DMS153 (cell line): ENCODE results near the gene CNN2.
A peak's percentile ranks its signal among the peaks of the same experiment; 100 is the strongest.

Experiments used
- DNase-seq: peaks from one replicate; lab custom pipeline; 2025; lab: John Stamatoyannopoulos, UW

The CNN2 gene

DNA sequence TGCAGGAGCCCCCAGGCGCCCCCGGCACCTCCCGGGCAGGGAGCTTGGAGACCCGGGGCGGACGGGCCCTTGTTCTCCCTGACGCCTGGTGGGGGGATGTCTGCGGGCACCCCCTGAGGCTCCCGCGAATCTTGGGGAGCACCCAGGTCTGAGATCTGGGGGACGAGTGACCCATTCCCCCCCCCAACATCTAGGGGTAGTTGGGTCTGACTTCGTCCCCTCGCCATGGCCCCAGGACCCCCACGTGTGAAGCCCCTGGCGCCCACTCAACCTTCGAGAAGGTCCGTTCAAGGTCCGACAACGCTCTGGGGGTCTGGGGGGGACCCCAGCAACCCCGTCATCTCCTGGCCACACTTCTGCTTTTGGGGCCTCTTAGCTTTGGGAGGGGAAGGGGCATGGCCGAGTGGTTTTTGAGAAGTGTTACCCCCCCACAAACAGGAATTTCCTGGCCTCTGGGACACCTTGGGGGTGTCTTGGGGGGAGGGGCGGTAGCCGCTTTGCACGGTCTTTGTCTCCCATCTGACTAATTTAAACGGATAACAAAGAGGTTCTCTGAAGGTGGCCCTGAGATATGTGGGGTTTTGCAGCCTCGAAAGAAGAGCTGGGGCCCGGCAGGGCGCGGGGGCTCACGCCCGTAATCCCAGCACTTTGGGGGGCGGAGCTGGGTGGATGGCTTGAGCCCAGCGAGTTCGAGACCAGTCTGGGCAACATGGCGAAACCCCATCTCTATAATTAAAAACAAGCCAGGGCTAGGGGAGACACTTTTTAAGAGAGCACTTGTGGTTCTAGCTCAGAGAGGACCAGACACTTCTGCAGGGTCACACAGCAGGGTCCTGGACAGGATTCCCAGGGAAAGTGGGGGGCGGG, 608 bp downstream of the CNN2 start:
- DNase-seq: no peak

DNA sequence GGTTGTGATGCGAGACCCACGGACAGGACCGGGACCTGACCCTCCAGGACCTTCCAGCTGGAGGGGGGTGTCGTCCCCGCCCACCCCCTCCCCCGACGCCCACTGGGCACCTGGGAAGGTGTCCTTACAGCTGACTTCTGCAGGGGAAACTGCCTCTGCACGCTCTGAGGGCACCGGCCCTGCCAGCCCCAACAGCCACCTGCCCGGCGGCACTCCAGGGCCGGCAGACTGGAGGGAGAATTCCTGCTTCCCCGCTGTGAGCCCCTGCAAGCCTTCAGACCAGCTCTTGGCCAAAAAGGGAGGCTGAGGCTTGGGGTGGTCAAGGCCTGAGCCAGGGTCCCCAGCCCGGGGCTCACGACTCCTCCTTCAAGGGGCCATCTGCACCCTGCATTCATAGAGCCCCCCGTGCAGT, 1.2 kb downstream of the CNN2 start:
- DNase-seq: no peak

DNA sequence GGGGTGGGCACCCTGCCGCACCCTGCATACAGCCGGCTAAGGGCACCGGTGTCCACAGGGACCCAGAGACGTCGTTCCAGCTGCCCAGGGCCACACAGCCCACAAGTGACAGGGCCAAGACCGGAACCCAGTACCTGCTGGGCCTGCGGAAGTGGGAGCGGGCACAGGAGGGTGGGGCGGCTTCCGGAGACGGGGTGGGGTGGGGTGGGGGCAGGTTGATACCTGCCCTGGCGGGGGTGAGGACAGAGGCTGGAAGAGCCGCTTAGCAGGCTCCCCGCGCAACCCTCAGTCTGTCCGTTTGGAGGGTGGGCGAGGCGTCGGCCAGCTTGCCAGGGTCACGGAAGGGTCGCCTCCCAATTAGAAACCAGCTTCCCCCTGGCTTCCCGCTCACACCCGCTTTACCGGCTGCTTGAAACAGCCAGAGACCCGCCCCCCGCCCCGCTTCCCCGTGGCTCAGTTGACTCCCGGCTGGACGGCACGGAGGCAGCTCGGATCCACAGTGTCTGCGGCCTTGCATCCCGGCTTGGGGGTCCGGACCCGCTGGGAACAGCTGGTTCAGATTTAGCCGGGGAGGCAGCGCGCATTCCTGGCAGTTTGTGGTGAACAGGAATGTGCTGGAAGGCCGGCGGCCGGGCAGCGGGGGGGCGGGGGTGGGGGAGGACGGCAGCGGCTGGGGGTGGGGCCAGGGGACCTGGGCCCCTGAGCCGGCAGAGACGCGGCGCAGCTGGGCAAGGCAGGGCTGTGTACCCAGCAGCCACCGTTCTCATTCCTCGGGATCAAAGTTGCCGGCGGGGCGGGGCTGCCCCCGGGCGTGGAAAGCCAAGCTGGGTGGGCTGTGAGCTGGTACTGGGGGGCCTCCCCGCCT, 1.9 kb downstream of the CNN2 start:
- DNase-seq: peak; percentile 0

DNA sequence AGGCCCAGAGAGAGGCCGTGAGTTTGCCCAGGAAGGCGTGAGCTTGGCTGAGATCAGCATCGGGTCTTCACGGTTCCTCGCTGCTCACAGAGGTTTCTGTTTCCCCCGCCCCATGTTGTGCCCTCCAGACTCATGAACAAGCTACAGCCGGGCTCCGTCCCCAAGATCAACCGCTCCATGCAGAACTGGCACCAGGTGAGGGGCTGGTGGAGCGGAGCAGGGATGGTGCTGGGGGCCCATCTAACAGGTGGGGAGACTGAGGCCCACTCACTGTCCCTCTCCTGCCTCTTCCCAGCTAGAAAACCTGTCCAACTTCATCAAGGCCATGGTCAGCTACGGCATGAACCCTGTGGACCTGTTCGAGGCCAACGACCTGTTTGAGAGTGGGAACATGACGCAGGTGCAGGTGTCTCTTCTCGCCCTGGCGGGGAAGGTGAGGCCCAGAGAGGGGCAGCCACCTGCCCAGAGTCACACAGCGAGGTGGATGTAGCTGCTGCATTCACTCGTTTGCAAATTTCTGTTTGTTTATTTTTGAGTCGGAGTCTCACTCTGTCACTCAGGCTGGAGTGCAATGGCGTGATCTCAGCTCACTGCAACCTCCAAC, 6.0 kb downstream of the CNN2 start:
- no peak for DNase-seq

DNA sequence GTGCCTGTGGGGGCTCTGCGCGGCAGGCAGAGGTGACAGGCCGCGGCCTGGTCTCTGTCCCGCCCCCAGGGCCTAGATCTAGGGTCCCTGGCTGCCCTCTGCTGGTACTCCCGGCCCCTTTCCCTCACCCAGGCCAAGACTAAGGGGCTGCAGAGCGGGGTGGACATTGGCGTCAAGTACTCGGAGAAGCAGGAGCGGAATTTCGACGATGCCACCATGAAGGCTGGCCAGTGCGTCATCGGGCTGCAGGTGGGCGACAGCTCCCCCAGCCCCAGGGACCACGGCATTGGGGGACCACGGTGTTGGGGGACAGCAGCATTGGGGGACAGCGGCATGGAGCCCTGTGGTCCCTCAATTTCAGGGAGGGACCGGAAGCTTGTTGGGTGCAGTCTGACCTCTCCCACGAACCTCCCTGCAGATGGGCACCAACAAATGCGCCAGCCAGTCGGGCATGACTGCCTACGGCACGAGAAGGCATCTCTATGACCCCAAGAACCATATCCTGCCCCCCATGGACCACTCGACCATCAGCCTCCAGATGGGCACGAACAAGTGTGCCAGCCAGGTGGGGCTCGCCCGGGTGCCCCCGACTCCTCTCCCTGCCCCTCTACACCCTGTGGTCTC, 9.7 kb downstream of the CNN2 start:
- DNase-seq: no peak

DNA sequence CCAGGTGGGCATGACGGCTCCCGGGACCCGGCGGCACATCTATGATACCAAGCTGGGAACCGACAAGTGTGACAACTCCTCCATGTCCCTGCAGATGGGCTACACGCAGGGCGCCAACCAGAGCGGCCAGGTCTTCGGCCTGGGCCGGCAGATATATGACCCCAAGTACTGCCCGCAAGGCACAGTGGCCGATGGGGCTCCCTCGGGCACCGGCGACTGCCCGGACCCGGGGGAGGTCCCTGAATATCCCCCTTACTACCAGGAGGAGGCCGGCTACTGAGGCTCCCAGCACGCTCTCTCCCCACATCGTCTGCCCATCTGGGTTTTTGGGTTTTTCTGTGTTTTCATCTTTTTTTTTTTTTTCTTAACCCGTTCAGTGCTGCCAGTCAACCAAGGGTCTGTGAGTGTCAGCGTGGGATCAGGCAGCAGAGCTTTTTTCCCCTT, 11.2 kb downstream of the CNN2 start:
- DNase-seq: no peak

DNA sequence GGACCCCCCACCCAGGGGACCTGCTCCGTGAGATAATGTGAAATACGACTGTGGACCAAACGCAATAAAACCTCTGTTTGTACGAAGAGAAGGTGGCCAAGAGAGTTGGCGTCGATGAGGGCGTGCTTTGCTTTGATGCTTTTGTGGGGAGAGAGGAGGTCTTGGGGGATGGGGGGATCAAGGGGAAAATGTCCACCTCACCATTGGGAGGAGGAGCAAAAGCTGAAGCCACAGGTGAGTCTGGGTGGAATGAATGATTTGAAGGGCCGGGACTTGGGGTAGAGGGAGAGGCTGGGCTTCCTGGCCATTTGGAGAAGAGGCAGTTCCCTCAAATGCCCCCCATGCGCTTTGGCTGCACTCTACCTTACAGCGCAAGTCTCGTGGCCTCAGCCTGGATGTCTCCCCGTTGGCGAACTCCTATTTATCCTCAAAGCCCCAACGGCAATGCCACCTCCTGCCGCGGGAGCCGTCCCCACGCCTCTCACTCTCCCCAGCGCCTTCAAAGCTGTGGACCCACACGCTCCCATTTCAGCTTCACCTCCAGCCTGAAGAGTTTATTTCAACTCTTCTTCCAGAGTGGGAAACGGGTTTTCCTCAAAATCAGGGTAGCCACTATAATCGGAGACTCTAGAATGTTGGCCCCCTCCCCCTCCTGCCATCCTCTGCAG, 12.7 kb downstream of the CNN2 start:
- no peak for DNase-seq

DNA sequence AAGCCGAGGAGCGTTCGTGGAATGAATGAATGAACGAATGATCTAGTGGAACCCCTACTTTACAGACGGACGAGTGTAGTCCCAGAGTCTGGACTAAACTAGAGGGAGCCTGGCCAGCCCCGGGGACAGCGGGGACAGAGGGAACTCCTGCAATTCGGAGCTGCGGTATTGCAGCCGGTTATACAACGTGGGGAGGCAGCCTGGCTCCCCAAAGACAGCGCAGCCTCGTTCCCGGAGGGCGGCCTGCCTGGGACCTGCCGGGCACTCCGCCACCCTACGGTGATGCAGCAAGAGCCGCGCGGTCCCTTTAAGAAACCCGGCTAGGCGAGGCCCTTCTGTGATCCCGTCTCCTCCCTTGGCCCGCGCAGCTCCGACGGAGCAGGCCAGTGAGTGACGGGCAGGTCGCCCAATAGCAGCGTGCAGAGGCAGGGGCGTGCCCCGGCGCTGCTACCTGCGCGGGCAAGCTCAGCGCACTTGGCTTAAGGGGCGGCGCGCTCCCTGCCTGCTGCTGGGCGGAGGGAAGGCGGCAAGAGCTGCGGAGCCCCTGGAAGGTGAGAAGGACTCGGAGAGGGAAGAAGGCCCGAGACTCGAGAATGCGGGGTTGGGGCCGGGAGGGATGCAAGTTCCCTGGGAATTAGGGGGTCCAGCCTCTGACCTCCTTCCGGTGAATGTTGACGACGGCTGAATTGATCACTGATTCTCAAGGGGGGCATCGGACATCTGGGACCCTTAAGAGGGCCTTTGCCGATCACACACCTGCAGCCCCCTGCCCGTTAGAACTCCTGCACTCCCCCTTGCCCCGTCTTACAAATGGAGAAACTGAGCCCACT, 13.5 kb downstream of the CNN2 start, which contains the start of gene ABCA7:
ABCA7 (plus strand) TSS at position 462 of the 830 bp plus-strand sequence. CDS start 1,255 bp downstream, outside the sequence.
- DNase-seq: peak; percentile 91

DNA sequence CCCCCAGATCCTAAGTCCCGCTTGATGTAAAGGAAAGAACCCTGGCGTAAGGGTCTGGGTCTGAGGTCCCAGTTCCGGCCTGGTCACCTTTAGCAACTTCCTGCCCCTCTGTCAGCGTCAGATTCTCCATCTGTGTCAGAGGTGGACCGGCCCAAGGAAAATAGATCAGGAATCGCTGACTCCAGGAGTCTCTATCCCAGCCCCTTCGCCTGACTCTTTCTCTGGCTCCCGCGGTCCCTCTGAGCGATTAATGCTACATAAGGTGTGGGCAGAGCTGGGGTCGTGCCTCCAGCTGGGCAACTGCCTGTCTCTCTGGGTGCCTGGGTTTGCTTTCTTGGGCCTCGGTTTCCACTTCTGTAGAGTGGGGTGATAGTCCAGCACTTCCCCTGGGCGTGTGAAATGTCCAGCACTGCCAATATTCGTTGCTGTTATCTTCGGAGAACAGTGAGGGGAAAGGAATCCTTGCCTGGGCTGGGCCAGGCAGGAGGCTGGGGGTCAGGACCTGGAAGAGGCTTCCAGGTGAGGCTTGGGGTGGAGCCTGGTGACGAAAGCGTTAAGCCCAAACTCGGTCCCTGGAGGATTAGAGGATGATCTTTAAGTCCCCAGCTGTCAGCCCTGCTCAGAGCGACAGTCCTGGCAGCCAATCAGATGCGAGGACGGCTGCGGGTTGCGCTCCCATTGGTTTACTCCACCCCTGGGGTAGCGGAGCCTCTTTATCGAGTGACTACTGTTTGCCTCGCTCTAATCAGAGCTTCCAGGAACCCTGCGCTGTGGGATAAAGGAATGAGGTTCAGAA, 14.3 kb downstream of the CNN2 start:
- DNase-seq: peak; percentile 68

DNA sequence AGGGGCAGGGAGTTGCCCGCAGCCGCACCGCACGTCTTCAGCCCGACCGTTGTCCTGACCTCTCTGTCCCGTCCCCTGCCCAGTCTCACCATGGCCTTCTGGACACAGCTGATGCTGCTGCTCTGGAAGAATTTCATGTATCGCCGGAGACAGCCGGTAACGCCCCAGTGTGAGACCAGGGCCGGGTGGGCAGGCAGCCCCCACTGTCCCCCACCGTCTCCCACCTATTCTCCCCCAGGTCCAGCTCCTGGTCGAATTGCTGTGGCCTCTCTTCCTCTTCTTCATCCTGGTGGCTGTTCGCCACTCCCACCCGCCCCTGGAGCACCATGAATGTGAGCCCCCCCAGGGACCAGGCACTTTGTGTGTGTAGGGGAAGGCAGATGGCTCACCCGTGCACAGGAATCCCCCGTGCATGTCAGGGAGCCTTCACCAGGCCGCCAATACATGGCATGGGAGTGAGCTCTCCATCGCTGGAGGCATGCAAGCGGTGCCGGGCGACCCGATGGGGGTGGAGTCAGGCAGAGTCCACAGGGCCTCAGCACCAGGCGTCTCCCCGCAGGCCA, 14.9 kb downstream of the CNN2 start:
- no peak for DNase-seq

DNA sequence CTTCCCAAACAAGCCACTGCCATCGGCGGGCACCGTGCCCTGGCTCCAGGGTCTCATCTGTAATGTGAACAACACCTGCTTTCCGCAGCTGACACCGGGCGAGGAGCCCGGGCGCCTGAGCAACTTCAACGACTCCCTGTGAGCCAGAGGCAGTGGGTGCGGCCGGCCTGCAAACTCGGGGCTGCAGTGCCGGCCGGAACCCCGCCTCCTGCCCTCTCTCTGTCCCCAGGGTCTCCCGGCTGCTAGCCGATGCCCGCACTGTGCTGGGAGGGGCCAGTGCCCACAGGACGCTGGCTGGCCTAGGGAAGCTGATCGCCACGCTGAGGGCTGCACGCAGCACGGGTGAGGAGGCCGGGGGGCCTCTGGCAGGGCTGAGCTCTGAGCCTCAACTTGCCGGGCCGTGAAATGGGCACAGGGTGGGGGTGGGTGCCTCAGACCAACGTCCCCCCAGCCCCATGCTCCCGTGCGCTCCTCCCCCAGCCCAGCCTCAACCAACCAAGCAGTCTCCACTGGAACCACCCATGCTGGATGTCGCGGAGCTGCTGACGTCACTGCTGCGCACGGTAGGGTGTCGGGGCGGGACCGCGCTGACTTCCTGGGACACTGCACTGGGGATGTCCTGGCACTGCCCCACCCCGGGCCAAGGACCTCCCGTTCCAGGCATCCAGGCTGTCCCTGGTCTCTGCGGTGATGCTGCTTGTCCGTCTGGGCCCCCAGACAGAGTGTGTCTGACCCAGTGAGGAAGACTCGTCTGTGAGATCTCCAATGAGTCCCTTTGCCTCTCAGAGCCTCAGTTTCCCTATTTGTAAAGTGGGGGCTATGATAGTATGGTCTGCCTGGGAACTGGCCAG, 15.7 kb downstream of the CNN2 start:
- no peak for DNase-seq

DNA sequence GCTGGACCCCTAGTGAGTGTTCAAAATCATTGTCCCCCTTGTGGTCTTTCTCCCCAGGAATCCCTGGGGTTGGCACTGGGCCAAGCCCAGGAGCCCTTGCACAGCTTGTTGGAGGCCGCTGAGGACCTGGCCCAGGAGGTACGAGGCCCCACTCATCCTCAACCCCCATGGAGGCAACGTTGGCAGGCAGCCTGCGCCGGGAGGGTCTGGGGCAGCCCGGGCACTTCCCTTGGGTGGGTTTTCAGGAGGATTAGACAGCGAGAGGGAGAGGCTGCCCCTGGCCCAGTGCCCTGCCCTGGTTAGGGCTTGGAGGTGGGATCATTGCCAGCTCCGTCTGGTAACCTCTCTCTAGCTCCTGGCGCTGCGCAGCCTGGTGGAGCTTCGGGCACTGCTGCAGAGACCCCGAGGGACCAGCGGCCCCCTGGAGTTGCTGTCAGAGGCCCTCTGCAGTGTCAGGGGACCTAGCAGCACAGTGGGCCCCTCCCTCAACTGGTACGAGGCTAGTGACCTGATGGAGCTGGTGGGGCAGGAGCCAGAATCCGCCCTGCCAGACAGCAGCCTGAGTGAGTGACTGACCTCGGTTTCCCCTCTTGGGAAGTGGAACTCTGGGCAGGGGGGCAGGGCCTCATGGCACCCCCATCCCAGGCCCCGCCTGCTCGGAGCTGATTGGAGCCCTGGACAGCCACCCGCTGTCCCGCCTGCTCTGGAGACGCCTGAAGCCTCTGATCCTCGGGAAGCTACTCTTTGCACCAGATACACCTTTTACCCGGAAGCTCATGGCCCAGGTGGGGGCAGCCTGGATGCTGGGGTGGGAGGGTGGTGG, 16.5 kb downstream of the CNN2 start:
- no peak for DNase-seq

DNA sequence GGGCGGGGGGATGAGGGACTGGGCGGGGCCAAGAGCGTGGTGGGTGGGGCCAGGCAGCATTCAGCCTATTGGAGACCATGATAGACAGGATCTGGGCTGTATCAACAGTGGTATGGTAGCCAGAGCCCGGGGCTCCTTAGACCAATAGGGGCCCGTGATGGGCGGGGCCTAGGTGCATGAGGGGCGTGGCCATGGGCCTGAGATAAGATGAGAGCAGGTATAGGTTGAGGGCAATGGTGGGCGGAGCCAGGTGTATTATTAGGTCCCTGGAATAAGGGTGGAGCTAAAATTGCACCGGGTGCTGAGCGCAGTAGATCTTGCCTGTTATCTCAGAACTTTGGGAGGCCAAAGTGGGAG, 18.8 kb downstream of the CNN2 start:
- no peak for DNase-seq

DNA sequence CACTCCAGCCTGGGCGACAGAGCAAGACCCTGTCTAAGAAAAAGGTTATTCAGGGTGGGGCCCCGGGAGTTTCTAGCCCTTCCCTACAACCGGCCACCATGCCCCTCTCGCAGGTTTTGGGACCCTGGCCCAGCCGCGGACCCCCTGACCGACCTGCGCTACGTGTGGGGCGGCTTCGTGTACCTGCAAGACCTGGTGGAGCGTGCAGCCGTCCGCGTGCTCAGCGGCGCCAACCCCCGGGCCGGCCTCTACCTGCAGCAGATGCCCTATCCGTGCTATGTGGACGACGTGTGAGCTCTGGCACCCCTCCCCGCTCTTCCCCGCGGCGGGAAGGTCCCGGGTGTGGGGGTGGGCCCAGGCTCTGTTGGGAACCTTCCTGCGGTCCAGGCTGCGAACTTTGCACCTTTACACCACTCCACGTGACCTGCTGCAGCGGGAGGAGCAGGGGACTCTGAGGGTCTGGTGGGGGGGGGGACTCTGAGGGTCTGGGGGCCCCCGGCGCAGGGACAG, 19.8 kb downstream of the CNN2 start:
- no peak for DNase-seq

DNA sequence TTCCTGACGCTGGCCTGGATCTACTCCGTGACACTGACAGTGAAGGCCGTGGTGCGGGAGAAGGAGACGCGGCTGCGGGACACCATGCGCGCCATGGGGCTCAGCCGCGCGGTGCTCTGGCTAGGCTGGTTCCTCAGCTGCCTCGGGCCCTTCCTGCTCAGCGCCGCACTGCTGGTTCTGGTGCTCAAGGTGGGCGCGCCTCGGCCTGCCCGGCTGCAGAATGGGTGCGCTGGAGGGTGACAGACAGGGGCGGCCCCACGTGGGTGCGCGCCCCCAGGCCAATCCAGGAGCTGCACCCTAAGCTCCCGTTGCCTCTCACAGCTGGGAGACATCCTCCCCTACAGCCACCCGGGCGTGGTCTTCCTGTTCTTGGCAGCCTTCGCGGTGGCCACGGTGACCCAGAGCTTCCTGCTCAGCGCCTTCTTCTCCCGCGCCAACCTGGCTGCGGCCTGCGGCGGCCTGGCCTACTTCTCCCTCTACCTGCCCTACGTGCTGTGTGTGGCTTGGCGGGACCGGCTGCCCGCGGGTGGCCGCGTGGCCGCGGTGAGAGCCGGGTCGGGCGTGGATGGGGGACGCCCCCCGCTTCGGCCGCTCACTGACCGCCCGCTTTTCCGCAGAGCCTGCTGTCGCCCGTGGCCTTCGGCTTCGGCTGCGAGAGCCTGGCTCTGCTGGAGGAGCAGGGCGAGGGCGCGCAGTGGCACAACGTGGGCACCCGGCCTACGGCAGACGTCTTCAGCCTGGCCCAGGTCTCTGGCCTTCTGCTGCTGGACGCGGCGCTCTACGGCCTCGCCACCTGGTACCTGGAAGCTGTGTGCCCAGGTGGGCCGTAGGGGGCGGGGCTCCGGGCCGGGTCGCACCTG, 20.7 kb downstream of the CNN2 start:
- DNase-seq: no peak

DNA sequence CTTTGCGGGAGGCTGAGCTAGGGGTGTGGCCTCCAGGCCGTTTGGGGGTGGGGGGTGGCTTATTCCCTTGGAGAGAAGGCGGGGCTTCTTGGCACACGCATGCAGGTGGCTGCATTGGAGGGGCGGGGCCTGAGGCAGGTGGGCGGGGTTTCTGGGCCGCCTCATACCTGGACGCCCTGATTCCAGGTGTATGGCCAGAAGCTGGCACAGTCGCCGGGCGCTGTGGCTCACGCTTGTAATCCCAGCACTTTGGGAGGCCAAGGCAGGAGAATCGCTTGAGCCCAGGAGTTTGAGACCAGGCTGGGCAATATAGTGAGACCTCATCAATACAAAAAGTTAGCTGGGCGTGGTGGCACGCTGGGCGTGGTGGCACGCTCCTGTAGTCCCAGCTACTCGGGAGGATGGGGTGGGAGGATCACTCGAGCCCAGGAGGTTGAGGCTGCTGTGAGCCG, 21.3 kb downstream of the CNN2 start:
- DNase-seq: no peak
